Right renal pelvis (tissue), 4 donors: ENCODE data around the gene FAM241B. TPM values are rescaled to one million over a fixed set of nuclear protein-coding genes. Genes with fewer than 3 reads are reported as not detected.

ENCODE experiments used
- DNase-seq, 4 donors: peaks; one replicate each; pipeline ENCODE4 v3.0.0-alpha.2; 2013; ENCODE audit warnings: low read depth in 4 of 4, low spot score in 3 of 4, missing footprints in 1 of 4
- polyA plus RNA-seq, 4 donors: library from polyadenylated mRNA; unstranded; fragments of 120-200 nt; gene quantifications; one replicate each; pipeline ENCODE4 v1.2.1, GENCODE V29; 2013; ENCODE audit not compliant: insufficient read length in 4 of 4

Gene FAM241B
- polyA plus RNA-seq, 4 donors = 7.7 to 11.6 (median 9.6) TPM

GRCh38 chr10:69647126-69647525 is 17.1 kb downstream of the FAM241B start:
- no peak for DNase-seq

- DNase-seq = no peak
These were observed 17.8 kb downstream of the FAM241B start for GRCh38 chr10:69647819-69648218.

- DNase-seq = no peak
These were observed 18.4 kb downstream of the FAM241B start for GRCh38 chr10:69648461-69648860.

GRCh38 chr10:69649786-69650550 is 19.9 kb downstream of the FAM241B start:
- DNase-seq = no peak

- DNase-seq = no peak
These were observed 20.7 kb downstream of the FAM241B start for GRCh38 chr10:69650589-69651261.

- no peak for DNase-seq
These were observed 21.3 kb downstream of the FAM241B start for GRCh38 chr10:69651362-69651761.

- DNase-seq = no peak
These were observed 22.2 kb downstream of the FAM241B start for GRCh38 chr10:69652111-69652856.

- no peak for DNase-seq
These were observed 22.8 kb downstream of the FAM241B start for GRCh38 chr10:69652857-69653199.

GRCh38 chr10:69653561-69653960 is 23.5 kb downstream of the FAM241B start:
- no peak for DNase-seq

- DNase-seq = no peak
These were observed 25.2 kb downstream of the FAM241B start for GRCh38 chr10:69655124-69655867.

- no peak for DNase-seq
These were observed 26.0 kb downstream of the FAM241B start for GRCh38 chr10:69655868-69656555.

GRCh38 chr10:69656742-69657269 is 26.8 kb downstream of the FAM241B start:
- no peak for DNase-seq

- no peak for DNase-seq
These were observed 27.4 kb downstream of the FAM241B start for GRCh38 chr10:69657430-69657829.

GRCh38 chr10:69657866-69658265 is 27.8 kb downstream of the FAM241B start:
- DNase-seq = no peak

- peak in 2 of 4 donors; percentile 65 to 68 for DNase-seq
These were observed 29.4 kb downstream of the FAM241B start for GRCh38 chr10:69659241-69660038.

GRCh38 chr10:69660296-69660695 is 30.2 kb downstream of the FAM241B start:
- DNase-seq = no peak

GRCh38 chr10:69661414-69662172 is 31.5 kb downstream of the FAM241B start:
- no peak for DNase-seq

- no peak for DNase-seq
These were observed 32.3 kb downstream of the FAM241B start for GRCh38 chr10:69662173-69662877.
